Stimulated activated naive CD4-positive, alpha-beta T cell (primary cell): ENCODE results near the gene ANKRD13D.

ENCODE experiments used
- DNase-seq, 6 experiments: peaks; one replicate each; lab custom pipeline; 2025; lab: John Stamatoyannopoulos, UW

The ANKRD13D gene

DNA sequence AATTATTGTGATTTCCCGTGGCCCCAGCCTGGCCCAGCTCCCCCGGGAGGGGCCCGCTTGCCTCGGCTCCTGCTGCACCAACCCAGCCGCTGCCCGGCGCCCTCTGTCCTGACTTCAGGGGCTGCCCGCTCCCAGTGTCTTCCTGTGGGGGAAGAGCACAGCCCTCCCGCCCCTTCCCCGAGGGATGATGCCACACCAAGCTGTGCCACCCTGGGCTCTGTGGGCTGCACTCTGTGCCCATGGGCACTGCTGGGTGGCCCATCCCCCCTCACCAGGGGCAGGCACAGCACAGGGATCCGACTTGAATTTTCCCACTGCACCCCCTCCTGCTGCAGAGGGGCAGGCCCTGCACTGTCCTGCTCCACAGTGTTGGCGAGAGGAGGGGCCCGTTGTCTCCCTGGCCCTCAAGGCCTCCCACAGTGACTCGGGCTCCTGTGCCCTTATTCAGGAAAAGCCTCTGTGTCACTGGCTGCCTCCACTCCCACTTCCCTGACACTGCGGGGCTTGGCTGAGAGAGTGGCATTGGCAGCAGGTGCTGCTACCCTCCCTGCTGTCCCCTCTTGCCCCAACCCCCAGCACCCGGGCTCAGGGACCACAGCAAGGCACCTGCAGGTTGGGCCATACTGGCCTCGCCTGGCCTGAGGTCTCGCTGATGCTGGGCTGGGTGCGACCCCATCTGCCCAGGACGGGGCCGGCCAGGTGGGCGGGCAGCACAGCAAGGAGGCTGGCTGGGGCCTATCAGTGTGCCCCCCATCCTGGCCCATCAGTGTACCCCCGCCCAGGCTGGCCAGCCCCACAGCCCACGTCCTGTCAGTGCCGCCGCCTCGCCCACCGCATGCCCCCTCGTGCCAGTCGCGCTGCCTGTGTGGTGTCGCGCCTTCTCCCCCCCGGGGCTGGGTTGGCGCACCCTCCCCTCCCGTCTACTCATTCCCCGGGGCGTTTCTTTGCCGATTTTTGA lies 3.3 kb upstream of the ANKRD13D start:
- peak in 2 of 6 experiments; percentile 18 to 24 for DNase-seq

DNA sequence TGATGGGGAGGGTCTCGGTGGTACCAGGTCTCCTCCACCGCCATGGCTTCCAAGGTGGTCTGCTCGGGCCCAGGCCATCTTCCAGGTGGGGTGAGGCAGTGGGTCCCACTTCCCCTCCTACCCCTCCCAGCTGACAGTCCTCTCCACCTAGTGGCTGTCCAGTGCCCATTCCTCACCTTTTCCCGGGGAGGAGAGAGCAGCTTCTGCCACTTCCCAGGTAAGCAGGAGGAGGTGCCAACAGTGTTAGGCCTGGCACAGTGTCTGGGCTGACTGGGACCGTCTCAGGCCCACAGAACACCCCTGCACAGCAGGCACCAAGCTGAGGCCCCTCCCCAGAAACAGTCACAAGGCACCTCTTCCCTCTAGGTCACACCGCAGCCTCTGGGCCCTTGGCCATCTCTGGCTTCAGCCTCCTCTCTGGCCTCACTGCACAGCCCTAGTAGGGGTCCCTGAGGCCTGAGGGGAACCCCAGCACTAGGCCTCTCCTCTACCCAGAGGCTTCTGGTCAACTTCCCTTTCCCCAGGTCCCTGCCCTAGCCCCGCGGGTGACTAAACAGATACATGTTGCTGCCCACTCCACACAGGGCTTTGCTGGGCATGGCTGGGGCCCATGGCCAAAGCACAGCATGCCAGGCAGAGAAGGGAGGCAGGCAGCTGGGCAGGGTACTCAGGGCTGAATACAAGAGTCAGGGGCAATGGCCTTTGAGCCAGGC lies 2.3 kb upstream of the ANKRD13D start:
- peak in 1 of 6 experiments; percentile 54 for DNase-seq

DNA sequence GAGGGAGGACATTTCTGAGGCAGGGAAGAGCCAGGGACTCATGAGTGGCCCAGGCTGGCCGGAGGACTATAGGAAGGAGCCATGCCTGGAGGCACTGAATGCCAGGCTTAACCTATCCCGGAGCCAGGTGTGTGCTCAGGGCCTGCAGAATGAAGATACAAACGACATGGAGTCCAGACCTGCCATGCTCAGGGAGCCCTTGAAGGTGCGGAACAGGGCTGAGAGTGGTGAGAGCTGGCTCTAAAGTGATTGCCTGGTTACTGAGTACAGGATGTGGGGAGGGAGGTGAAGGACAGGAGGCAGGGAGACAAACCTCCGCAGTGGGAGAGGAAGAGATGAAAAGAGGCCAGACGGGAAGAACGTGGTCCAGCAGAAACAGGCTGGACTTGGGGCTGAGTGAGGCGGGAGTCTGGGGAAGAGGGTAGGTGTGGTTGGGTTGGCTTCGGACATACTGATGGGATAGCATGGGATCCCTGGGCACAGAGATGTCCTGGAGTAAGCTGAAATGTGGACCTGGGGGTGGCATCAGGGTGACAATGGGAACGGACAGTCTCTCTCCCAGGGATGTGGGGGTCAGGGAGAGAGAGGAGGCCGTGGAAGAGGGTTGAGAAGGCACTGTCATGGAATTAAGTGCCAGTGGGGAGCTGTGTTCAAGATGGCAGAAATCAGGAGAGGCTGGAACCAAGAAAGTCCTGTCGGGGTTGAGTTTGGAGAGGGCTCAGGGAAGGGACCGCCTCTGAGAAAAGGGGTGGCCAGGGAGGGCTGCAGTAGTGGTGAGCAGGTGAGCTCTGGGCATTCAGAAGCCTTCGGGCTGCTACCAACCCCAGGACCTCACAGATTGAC lies 1.5 kb upstream of the ANKRD13D start:
- peak in 3 of 6 experiments; percentile 46 to 57 (median 47) for DNase-seq

DNA sequence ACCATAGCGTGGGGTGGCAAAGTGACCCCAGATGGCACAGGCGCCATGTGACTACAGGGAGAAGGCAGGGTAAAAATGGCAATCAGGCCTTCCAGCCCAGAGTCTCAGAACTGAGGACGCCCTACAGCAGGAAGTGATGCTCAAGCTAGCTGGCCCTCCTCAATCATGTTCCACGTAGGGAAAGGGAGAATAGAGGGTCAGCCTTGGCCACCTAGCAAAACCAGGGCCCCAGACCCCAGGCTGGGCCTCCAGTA lies 978 bp upstream of the ANKRD13D start:
- no peak for DNase-seq

DNA sequence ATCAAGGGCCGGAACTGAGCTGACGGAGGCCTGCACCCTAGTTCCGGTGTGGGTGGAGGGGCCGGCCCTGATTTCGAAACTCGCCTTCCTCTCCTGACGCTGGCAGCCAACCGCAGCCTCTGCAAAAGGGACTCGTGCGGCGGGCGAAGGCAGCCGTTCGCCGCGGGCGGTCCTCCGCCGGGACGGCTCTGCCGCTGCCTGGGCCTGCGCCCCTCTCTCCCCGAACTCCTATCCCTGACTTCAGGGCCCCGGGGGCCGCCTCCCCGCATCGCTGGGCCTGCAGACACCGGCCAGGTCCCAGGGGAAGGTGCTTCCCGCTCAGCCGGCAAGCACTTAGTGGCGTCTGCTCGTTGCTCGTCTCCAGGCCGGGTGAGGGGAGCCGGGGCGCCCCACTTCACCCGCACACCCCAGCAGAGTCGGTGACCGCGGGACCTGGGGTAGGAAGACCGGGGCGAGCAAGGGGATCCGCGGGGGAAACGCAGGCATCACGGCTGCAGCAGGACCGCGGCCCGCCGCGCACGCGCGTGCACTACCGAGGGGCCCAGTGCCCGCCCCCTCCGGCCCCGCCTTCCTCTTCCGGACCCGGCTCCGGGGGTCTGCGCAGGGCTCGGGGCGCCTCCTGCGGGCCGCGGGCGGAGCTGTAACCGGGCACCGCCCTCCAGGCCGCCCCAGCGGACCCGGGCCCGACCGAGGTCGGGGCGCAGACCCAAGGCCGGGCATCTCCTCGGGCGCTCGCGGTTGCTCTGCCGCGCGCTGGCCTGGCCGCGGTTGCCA lies 464 bp upstream of the ANKRD13D start:
- peak; percentile 83 to 92 (median 84) for DNase-seq

DNA sequence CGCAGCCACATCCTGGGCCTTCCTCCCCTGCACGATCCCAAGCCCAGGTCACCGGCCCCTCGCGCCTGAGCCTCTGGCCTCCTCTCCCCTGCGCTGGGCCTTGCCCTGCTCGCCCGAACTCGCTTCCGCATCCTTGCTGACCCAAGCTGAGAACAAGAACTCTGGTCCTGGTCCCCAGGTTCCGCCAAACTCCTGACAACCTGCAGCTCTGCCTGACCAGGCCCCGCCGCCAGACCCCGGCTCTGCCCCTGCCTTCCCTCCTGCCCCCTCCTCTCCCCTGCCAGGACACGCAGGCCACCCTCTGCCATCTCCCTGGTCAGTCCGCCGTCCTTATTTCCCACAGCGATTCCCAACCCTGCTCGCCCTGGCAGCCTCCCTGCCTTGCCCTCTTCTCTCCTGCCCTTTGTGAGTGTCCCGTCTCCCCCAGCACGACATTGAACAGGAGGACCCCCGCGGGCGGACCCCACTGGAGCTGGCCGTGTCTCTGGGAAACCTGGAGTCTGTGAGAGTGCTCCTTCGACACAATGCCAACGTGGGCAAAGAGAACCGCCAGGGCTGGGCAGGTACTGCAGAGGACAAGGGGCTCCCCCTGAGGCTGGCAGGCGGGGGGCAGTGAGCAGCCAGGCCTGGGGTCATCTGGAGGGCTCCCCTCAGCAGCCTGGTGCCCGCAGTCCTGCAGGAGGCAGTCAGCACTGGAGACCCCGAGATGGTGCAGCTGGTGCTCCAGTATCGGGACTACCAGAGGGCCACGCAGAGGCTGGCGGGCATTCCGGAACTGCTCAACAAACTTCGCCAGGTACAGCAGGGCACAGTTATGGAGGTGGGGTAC lies 762 bp downstream of the ANKRD13D start:
- DNase-seq, result no peak

DNA sequence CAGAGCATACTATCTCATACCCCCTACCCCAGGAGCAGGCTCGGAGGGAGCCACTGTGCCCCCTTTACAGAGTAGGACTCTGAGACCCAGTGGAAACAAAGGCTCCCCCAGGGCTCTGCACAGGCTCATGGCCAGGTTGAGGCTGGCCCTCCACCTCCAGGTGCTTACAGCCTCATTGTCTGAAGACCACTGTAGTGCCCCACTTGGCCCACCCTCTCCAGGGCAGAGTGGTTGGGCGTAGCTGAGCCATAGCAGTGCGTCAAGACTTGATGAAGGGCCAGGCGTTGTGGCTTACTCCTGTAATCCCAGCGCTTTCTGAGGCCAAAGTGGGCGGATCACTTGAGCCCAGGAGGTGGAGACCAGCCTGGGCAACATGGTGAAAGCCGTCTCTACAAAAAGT lies 1.7 kb downstream of the ANKRD13D start:
- no peak for DNase-seq

DNA sequence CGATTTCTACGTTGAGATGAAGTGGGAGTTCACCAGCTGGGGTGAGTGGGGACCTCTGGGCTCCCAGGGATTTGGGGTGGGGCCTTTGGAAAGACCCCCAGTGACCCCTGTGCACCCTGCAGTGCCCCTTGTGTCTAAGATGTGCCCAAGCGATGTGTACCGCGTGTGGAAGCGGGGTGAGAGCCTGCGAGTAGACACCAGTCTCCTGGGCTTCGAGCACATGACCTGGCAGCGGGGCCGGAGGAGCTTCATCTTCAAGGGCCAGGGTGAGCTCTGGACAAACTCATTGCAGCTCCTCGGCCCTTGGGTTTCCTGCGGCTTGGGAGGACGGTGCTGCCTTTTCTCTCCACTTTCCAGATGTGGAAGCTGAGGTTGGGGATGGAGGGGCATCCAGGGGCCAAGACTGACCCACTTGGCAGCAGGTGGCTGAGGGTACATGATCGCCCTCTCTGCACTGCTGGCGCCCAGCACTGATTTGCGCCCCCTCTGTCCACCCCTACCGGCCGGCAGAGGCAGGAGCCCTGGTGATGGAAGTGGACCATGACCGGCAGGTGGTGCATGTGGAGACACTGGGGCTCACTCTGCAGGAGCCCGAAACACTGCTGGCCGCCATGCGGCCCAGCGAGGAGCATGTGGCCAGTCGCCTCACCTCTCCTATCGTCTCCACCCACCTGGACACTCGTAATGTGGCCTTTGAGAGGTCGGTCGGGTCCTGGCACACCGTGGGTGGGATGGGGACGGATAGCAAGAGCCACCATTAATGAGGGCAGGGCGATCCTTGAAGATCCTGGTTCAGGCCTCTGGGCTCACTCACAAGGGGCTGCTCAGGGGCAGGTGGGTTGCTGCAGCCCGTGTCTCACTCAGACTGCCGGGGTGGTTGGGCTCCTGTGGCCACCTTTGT lies 2.6 kb downstream of the ANKRD13D start:
- DNase-seq, result no peak

DNA sequence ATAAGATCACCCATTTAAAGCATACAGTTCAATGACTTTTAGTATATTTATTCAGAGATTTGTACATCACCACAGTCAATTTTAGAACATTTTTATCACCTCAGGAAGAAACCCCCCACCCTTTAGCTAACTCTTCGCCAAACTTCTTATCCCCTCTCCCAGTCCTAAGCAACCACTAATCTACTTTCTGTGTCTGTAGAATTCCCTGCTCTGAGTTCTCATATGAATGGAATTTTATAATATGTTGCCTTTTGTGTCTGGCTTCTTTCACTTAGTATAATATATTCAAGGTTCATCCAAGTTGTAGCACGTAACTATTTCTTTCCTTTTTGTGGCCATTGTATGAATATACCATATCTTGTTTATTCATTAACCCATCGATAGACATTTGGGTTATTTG lies 3.6 kb downstream of the ANKRD13D start:
- DNase-seq, result no peak

DNA sequence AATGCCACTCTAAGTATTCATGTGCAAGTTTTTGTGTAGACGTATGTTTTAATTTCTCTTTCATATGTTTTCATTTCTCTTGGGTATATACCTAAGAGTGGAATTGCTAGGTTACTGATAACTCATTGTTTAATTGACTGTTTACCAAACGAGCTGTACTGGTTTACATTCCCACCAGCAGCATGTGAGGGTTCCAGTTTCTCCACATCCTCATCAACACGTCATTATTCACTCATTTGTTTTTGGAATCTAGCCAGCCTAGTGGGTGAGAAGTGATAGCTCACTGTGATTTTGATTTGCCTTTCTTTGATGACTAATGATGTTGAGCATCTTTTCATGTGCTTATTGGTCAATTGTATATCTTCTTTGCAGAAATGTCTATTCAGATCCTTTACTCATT lies 4.0 kb downstream of the ANKRD13D start:
- DNase-seq, result peak in 1 of 6 experiments; percentile 17

DNA sequence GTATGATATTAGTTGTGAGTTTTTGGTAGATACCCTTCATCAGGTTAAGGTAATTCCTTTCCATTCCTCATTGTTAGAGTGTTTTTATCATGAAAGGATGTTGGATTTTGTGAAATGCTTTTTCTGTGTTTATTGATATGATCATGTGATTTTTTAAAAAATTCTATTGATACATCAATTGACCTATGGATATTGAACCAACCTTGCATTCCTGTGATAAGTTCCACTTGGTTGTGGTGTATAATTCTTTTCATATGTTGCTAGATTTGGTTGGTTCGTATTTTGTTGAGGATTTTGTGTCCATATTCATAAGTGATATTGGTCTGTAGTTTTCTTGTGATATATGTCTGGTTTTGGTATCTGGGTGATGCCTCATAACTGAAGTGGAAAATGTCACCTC lies 6.7 kb downstream of the ANKRD13D start:
- peak in 2 of 6 experiments; percentile 22 to 26 for DNase-seq

DNA sequence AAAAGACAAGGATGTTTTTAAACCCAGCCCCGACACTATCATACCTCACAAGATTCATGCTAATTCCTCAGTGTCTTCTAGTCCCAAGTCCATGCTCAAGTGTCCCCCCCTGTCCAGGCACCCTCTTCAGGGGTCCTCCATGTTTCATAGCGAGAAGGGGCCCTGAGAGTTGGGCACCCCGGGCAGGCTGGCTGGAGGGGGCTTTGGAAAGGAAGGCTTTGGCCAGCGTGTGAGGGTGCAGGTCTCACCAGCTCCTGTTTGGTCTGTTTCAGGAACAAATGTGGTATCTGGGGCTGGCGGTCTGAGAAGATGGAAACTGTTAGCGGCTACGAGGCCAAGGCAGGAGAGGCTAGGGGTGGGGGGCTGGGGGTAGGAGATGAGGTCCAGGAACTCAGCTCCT lies 9.7 kb downstream of the ANKRD13D start:
- no peak for DNase-seq

DNA sequence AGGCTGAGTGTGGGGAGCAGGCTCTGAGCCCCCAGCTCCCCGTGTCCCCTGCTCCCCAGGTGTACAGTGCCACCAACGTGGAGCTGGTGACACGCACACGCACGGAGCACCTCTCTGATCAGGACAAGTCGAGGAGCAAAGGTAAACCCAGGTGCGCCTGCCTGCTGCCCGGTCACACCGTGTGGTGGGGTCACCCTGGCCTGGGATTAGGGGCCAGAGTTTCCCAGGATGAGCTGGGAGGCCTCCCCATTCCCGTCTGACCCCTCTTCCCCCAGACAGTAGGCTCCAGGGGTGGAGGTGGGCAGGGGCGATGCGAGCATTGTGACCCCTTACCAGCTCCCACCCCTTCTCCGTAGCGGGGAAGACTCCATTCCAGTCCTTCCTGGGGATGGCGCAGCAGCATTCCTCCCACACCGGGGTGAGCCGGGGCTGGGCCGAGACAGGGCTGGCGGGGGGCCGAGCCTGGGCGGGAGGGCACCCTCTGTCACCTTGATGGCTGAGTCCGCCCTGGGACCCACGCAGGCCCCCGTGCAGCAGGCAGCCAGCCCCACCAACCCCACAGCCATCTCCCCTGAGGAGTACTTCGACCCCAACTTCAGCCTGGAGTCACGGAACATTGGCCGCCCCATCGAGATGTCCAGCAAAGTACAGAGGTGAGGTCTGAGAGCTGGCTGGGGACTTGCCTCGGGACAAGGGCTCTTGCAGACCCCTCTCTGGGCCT lies 10.5 kb downstream of the ANKRD13D start:
- DNase-seq, result no peak

DNA sequence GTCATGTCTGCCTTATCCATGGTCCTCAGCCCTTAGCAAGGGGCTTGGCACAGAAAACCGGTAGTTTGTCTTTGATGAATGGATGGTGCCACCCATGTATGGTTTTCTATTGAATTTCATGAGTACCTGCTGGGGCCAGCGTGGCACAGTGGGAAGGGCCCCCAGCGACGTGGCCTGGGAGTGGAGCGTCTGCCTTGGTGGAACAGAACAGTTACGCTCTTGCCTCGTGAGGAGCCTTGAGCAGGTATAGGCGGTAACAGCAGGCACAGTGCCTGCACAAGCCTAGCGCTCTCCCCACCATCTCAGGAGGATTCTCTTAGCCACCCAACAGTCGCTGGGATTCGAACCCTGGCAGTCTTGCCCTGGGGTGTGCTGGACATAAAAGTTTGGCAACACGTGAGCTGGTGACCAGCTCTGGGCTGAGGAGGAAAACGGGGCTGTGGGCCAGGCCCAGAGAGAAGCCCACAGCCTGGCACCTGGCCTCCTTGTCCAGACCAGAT lies 11.2 kb downstream of the ANKRD13D start:
- DNase-seq, result no peak

DNA sequence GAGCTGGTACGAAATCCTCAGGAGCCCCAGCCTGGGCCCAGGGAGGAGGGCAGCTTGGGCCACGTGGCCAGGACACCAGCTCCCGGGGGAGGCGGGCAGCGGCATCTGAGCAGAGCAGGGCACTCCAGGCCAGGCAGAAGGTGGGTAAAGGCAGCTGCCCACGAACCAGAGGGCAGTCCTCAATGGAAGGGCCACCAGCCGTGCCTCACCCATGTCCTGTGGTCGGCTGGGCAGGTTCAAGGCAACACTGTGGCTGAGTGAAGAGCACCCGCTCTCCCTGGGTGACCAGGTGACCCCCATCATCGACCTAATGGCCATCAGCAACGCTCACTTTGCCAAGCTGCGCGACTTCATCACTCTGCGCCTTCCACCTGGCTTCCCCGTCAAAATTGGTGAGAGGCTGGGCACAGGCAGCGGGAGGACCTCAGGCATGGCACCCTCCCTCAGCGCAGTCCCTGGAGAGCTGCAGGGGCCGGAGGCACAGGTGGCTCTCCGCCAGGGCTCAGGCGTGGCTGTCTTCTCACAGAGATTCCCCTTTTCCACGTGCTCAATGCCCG lies 11.7 kb downstream of the ANKRD13D start:
- DNase-seq, result no peak

DNA sequence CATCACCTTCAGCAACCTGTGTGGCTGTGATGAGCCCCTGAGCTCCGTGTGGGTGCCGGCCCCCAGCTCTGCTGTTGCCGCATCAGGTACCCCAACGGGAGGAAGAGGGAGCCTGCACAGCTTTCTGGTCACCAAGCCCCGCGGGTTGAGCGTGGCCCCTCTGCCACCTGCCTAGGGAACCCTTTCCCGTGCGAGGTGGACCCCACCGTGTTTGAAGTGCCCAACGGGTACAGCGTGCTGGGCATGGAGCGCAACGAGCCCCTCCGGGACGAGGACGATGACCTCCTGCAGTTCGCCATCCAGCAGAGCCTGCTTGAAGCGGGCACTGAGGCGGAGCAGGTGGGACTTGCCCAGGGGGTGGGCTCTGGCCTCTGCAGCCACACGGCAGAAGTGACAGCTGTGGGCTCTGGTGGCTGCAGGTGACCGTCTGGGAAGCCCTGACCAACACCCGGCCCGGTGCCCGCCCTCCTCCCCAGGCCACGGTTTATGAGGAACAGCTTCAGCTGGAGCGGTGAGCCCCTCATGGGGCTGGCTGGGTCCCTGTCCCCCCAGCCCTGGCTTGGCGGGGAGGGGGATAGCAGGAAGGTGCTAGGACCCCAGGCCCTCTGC lies 12.3 kb downstream of the ANKRD13D start:
- DNase-seq, result no peak

DNA sequence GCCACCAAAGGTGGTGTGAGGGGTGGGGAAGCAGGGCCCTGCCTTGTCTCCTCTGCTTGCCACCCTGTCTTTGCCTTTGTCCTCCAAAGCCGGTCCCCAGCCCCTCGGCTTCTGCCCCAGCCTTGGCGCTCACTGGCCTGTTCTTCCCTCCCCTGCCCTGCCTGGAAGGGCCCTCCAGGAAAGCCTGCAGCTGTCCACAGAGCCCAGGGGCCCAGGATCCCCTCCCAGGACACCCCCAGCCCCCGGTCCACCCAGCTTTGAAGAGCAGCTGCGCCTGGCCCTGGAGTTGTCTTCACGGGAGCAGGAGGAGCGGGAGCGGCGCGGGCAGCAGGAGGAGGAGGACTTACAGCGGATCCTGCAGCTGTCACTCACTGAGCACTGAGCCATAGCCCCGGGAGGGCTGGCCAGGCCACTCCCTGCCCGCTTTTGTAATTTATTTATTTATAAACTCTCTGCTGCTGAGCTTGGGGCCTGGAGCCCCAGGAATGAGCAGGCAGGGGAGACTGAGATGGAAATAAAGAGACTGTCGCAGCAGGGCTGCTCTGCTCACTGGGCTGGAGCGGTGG lies 12.9 kb downstream of the ANKRD13D start:
- no peak for DNase-seq
